WERI-Rb-1 (cell line): ENCODE data around the gene SOX8.

ENCODE experiments used
- DNase-seq: peaks from one replicate; pipeline ENCODE4 v3.0.0-alpha.2; 2020
- H3K27ac ChIP-seq: fragments of 250-450 bp; sonication (Bioruptor Pico); 2 replicates; pipeline ENCODE4 v1.5.1; 2020; ENCODE audit warnings: mild to moderate bottlenecking, moderate library complexity
- H3K27me3 ChIP-seq: fragments of 250-450 bp; sonication (Bioruptor Pico); 2 replicates; pipeline ENCODE4 v1.5.1; 2021; ENCODE audit warnings: mild to moderate bottlenecking, low read depth, moderate library complexity; ENCODE audit not compliant: insufficient read depth, severe bottlenecking
- H3K36me3 ChIP-seq: fragments of 250-450 bp; sonication (Bioruptor Pico); 2 replicates; pipeline ENCODE4 v1.5.1; 2020; ENCODE audit warnings: mild to moderate bottlenecking, moderate library complexity
- H3K4me3 ChIP-seq: 2 replicates; pipeline ENCODE4 v1.5.1; 2011; ENCODE audit warnings: low read depth, mild to moderate bottlenecking, control low read depth, low read length
- H3K9me3 ChIP-seq: fragments of 250-450 bp; sonication (Bioruptor Pico); 2 replicates; pipeline ENCODE4 v1.5.1; 2021; ENCODE audit warnings: mild to moderate bottlenecking, moderate library complexity; ENCODE audit not compliant: severe bottlenecking
- CTCF ChIP-seq: IDR thresholded peaks from 2 replicates; pipeline ENCODE4 v1.5.1; 2011; ENCODE audit warnings: low read depth, mild to moderate bottlenecking, control low read depth, inconsistent platforms, low read length

The SOX8 gene

GRCh38 chr16:1003391-1004347, 22.1 kb downstream of the SOX8 start:
- no peaks in the 10 kb centered on the region for H3K36me3 ChIP-seq
- TF ChIP-seq CTCF: no peak
- no peak overlapping the region for H3K4me3 ChIP-seq
- DNase-seq: no peak
- no peak overlapping the region for H3K27ac ChIP-seq
- H3K27me3 ChIP-seq: no peaks in the 10 kb centered on the region
- peaks cover 7% of the 10 kb centered on the region for H3K9me3 ChIP-seq

DNA sequence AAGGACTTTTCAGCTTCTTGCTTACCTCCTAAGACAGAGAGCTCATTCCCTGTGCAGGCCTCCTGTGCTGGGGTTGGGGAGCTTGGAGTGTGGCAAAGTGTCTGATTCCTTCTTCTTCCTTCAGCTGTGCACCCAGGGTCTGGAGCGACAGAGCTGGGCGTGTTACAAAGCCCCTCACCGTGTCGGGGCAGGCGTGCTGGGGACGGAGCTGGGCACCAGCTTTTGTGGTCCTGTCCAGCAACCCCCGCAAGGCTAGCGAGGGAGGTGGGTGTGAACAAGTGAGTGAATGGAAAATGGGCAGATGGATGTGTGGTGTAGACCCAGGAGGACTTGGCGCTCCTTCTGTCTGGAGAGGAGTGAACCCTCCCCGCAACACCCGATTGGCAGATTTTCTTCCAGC, 23.7 kb downstream of the SOX8 start:
- Histone ChIP-seq H3K4me3 (no peak overlapping the region), H3K27ac (no peak overlapping the region), H3K9me3 (peaks cover 7% of the 10 kb centered on the region), H3K36me3 (no peaks in the 10 kb centered on the region), H3K27me3 (no peaks in the 10 kb centered on the region)
- no peak for DNase-seq
- TF ChIP-seq CTCF: no peak

- Histone ChIP-seq H3K9me3 (no peaks in the 10 kb centered on the region), H3K27ac (no peak overlapping the region), H3K27me3 (no peaks in the 10 kb centered on the region), H3K4me3 (no peak overlapping the region), H3K36me3 (no peaks in the 10 kb centered on the region)
- TF ChIP-seq CTCF: no peak
- DNase-seq: no peak
Observed at GRCh38 chr16:1006781-1007180, 25.2 kb downstream of the SOX8 start.

DNA sequence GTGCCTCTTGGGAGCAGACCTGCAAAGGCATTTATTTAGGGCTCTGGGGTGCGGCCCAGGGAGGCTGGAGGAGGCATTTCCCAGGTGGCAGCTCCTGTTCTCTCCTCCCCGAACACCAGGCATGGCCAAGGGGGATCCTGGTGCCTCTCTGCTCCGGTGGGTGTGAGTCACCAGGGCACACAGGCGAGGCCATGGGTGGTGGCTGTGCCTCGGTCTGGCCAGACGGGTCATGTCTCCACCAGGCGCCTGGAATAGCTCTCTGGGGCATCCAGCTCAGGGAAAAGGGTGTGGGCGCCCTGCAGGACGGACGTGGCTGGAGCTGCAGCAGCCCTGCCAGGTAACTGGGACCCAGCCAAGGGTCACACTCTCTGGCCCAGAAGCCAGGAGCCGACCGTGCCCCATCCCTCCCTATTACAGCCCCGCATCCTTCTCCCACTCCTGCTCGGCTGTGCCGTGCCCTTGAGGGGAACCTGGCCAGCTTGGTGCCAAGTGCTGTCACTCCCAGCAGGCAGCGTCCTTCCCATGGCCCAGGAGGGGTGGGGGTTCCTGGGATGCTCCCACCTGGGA, 25.8 kb downstream of the SOX8 start:
- no peak for TF ChIP-seq CTCF
- no peak overlapping the region for H3K4me3 ChIP-seq
- H3K27ac ChIP-seq: no peak overlapping the region
- H3K36me3 ChIP-seq: no peaks in the 10 kb centered on the region
- no peaks in the 10 kb centered on the region for H3K27me3 ChIP-seq
- no peaks in the 10 kb centered on the region for H3K9me3 ChIP-seq
- DNase-seq: no peak

DNA sequence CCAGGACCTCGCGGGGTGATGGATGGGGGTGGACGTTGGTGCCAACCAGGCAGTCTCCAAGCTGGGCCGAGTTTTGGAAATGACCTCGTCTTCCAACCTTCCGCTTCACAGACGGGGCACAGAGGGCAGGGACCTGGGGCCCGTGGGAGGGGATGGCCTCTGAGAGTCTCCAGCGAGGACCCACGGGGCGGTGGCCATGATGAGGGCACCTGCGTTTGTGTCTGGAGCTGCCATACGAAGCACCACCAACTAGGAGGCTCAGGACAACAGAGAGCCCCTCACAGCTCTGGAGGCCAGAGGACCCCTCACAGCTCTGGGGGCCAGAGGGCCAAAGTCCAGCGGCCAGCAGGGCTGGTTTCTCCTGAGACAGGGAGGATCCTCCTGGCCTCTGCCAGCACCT, 26.5 kb downstream of the SOX8 start:
- no peaks in the 10 kb centered on the region for H3K27me3 ChIP-seq
- no peaks in the 10 kb centered on the region for H3K36me3 ChIP-seq
- H3K9me3 ChIP-seq: no peaks in the 10 kb centered on the region
- no peak for TF ChIP-seq CTCF
- DNase-seq: no peak
- H3K27ac ChIP-seq: no peak overlapping the region
- no peak overlapping the region for H3K4me3 ChIP-seq
